Neuron (in vitro differentiated cells): ENCODE results near the gene EIF5AL1.
"Not testable (repeated sequence)": the region's sequence is repeated elsewhere in the genome, so short reads cannot be mapped to it uniquely, and the experiment has no call there.

Experiments
- H2AFZ ChIP-seq: one replicate; pipeline ENCODE4 v1.6.1; 2013; ENCODE audit warnings: low read depth, mild to moderate bottlenecking, inconsistent platforms, low read length, moderate library complexity
- H3K27me3 ChIP-seq: one replicate; pipeline ENCODE4 v1.6.1; 2013; ENCODE audit warnings: low read length; ENCODE audit not compliant: insufficient read depth
- H3K36me3 ChIP-seq: one replicate; pipeline ENCODE4 v1.6.1; 2013; ENCODE audit warnings: low read length; ENCODE audit not compliant: insufficient read depth
- H3K4me1 ChIP-seq: one replicate; pipeline ENCODE4 v1.6.1; 2013; ENCODE audit warnings: low read length; ENCODE audit not compliant: insufficient read depth
- H3K4me3 ChIP-seq: 2 replicates; pipeline ENCODE4 v1.5.1; 2013; ENCODE audit warnings: mild to moderate bottlenecking, low read length, moderate library complexity
- H3K9me3 ChIP-seq: one replicate; pipeline ENCODE4 v1.6.1; 2013; ENCODE audit warnings: low read length

The EIF5AL1 gene

GRCh38 chr10:79511891-79512583 lies at the start of gene EIF5AL1:
Gene EIF5AL1, plus strand, starts transcription at chr10:79512533. Its CDS starts 117 bp downstream, at chr10:79512650.
- H2AFZ ChIP-seq, H3K9me3 ChIP-seq, H3K4me1 ChIP-seq, H3K4me3 ChIP-seq, H3K27me3 ChIP-seq, H3K36me3 ChIP-seq: not testable (repeated sequence)

- H3K27me3 ChIP-seq: peaks cover 9% of the 10 kb centered on the region
- H3K36me3 ChIP-seq: no peaks in the 10 kb centered on the region
- H2AFZ ChIP-seq: no peak overlapping the region
- no peak overlapping the region for H3K4me3 ChIP-seq
- no peaks in the 10 kb centered on the region for H3K4me1 ChIP-seq
- H3K9me3 ChIP-seq: no peaks in the 10 kb centered on the region
Observed at GRCh38 chr10:79463578-79464496, 48.5 kb upstream of the EIF5AL1 start.

GRCh38 chr10:79465341-79465740 lies 47.0 kb upstream of the EIF5AL1 start:
- H3K4me3 ChIP-seq: no peak overlapping the region
- peaks cover 2% of the 10 kb centered on the region for H3K27me3 ChIP-seq
- no peaks in the 10 kb centered on the region for H3K36me3 ChIP-seq
- no peaks in the 10 kb centered on the region for H3K4me1 ChIP-seq
- no peak overlapping the region for H2AFZ ChIP-seq
- H3K9me3 ChIP-seq: no peaks in the 10 kb centered on the region

- no peaks in the 10 kb centered on the region for H3K36me3 ChIP-seq
- H3K9me3 ChIP-seq: no peaks in the 10 kb centered on the region
- no peak overlapping the region for H3K4me3 ChIP-seq
- H2AFZ ChIP-seq: no peak overlapping the region
- no peaks in the 10 kb centered on the region for H3K4me1 ChIP-seq
- H3K27me3 ChIP-seq: peaks cover 2% of the 10 kb centered on the region
Observed at GRCh38 chr10:79468015-79468560, 44.2 kb upstream of the EIF5AL1 start.

- H3K4me1 ChIP-seq: no peaks in the 10 kb centered on the region
- H2AFZ ChIP-seq: no peak overlapping the region
- no peaks in the 10 kb centered on the region for H3K36me3 ChIP-seq
- no peaks in the 10 kb centered on the region for H3K9me3 ChIP-seq
- H3K27me3 ChIP-seq: peaks cover 6% of the 10 kb centered on the region
- H3K4me3 ChIP-seq: no peak overlapping the region
Observed at GRCh38 chr10:79468841-79469585, 43.3 kb upstream of the EIF5AL1 start.

GRCh38 chr10:79470096-79470495 lies 42.2 kb upstream of the EIF5AL1 start:
- Histone ChIP-seq H3K36me3 (no peaks in the 10 kb centered on the region), H3K4me3 (no peak overlapping the region), H3K9me3 (no peaks in the 10 kb centered on the region), H2AFZ (no peak overlapping the region), H3K4me1 (no peaks in the 10 kb centered on the region), H3K27me3 (peaks cover 6% of the 10 kb centered on the region)

- Histone ChIP-seq H3K4me3 (no peak overlapping the region), H3K27me3 (peaks cover 6% of the 10 kb centered on the region), H3K36me3 (no peaks in the 10 kb centered on the region), H3K9me3 (no peaks in the 10 kb centered on the region), H2AFZ (no peak overlapping the region), H3K4me1 (no peaks in the 10 kb centered on the region)
Observed at GRCh38 chr10:79471776-79472175, 40.6 kb upstream of the EIF5AL1 start.

GRCh38 chr10:79472449-79472848 lies 39.9 kb upstream of the EIF5AL1 start:
- Histone ChIP-seq H3K36me3 (no peaks in the 10 kb centered on the region), H3K27me3 (peaks cover 6% of the 10 kb centered on the region), H3K4me1 (no peaks in the 10 kb centered on the region), H2AFZ (no peak overlapping the region), H3K9me3 (no peaks in the 10 kb centered on the region), H3K4me3 (no peak overlapping the region)

GRCh38 chr10:79472951-79473350 lies 39.4 kb upstream of the EIF5AL1 start:
- Histone ChIP-seq H3K9me3 (no peaks in the 10 kb centered on the region), H3K4me1 (no peaks in the 10 kb centered on the region), H3K36me3 (no peaks in the 10 kb centered on the region), H3K27me3 (peaks cover 6% of the 10 kb centered on the region), H3K4me3 (no peak overlapping the region), H2AFZ (no peak overlapping the region)

- no peaks in the 10 kb centered on the region for H3K9me3 ChIP-seq
- peaks cover 6% of the 10 kb centered on the region for H3K27me3 ChIP-seq
- H2AFZ ChIP-seq: no peak overlapping the region
- no peaks in the 10 kb centered on the region for H3K4me1 ChIP-seq
- no peak overlapping the region for H3K4me3 ChIP-seq
- no peaks in the 10 kb centered on the region for H3K36me3 ChIP-seq
Observed at GRCh38 chr10:79473496-79474095, 38.7 kb upstream of the EIF5AL1 start.

GRCh38 chr10:79475119-79475653 lies 37.1 kb upstream of the EIF5AL1 start:
- Histone ChIP-seq H3K4me1 (no peaks in the 10 kb centered on the region), H3K27me3 (peaks cover 3% of the 10 kb centered on the region), H3K9me3 (no peaks in the 10 kb centered on the region), H3K36me3 (no peaks in the 10 kb centered on the region), H3K4me3 (no peak overlapping the region), H2AFZ (no peak overlapping the region)

GRCh38 chr10:79475877-79476276 lies 36.5 kb upstream of the EIF5AL1 start:
- no peaks in the 10 kb centered on the region for H3K4me1 ChIP-seq
- no peaks in the 10 kb centered on the region for H3K9me3 ChIP-seq
- H2AFZ ChIP-seq: no peak overlapping the region
- H3K4me3 ChIP-seq: no peak overlapping the region
- H3K36me3 ChIP-seq: no peaks in the 10 kb centered on the region
- H3K27me3 ChIP-seq: peaks cover 3% of the 10 kb centered on the region
